HCT116 (cell line): Measurements from ENCODE around the gene CCDC40. TPM values are rescaled to one million over a fixed set of nuclear protein-coding genes. Genes with fewer than 3 reads are reported as not detected.

Experiments used
- ATAC-seq: fragments of 200-7000 bp; cut with Tn5 transposase; 2 replicates; pipeline ENCODE4 v1.9.1; 2020; ENCODE audit warnings: mild to moderate bottlenecking, moderate library complexity
- BruUV-seq: library from RNA; stranded (reverse); fragments of 400-500 nt; replicated peaks from 2 replicates; lab custom pipeline; 2021; lab: Mats Ljungman, UMichigan
- CTCF ChIA-PET: fragments of 300-600 bp; sonication (Branson Sonifier 250); formaldehyde crosslinking; loops from one replicate; lab custom pipeline; 2021; ENCODE audit warnings: antibody characterized with exemption; lab: Charles Lee
- POLR2A ChIA-PET: fragments of 300-600, 350-600 bp; sonication (Branson Sonifier 250); formaldehyde crosslinking; loops from one replicate; lab custom pipeline; 2021; ENCODE audit warnings: antibody characterized with exemption; lab: Charles Lee
- RAD21 ChIA-PET, 2 experiments: fragments of 300-600 bp; sonication (Branson Sonifier 250); formaldehyde crosslinking; loops; one replicate each; lab custom pipeline; 2023; ENCODE audit warnings: low total read pairs in 2 of 2; ENCODE audit not compliant: uncharacterized antibody in 2 of 2, unreplicated experiment in 2 of 2, low non-redundant PET in 1 of 2; lab: Charles Lee
- DNase-seq: peaks from one replicate; pipeline ENCODE4 v3.0.0-alpha.2; 2010; ENCODE audit warnings: low read depth, low spot score
- H2AFZ ChIP-seq: fragments of 200-600 bp; shearing (Covaris generic), sonication (generic); 2 replicates; pipeline ENCODE4 v1.6.1; 2017; ENCODE audit warnings: low read depth, mixed run types, mixed read lengths, antibody characterized with exemption, low read length; ENCODE audit not compliant: poor library complexity, severe bottlenecking
- H3K27ac ChIP-seq: 2 replicates; pipeline ENCODE4 v1.5.1; 2012; ENCODE audit warnings: low read depth, low read length
- H3K27me3 ChIP-seq: fragments of 200-600 bp; sonication (generic); 2 replicates; pipeline ENCODE4 v1.6.1; 2016; ENCODE audit warnings: mixed run types, low read length, mixed read lengths; ENCODE audit not compliant: insufficient read depth
- H3K36me3 ChIP-seq, 2 experiments: fragments of 200-500 bp in 1 of 2; fragments of 200-600 bp in 1 of 2; sonication (Bioruptor generic) in 1 of 2; sonication (generic) in 1 of 2; 2 replicates each; pipeline versions ENCODE4 v1.5.1 to v1.6.1; 2014 to 2016; ENCODE audit warnings: low read length in 2 of 2, inconsistent platforms in 1 of 2, mixed read lengths in 1 of 2, mixed run types in 1 of 2; ENCODE audit not compliant: insufficient read depth in 2 of 2, control insufficient read depth in 1 of 2
- H3K4me1 ChIP-seq, 2 experiments: fragments of 200-600 bp in 1 of 2; sonication (generic) in 1 of 2; 2 replicates each; pipeline versions ENCODE4 v1.5.1 to v1.6.1; 2012 to 2017; ENCODE audit warnings: low read length in 2 of 2, inconsistent platforms in 1 of 2, mild to moderate bottlenecking in 1 of 2, mixed read lengths in 1 of 2, mixed run types in 1 of 2, moderate library complexity in 1 of 2; ENCODE audit not compliant: insufficient read depth in 2 of 2, control insufficient read depth in 1 of 2
- H3K4me2 ChIP-seq: fragments of 200-600 bp; sonication (generic); 2 replicates; pipeline ENCODE4 v1.6.1; 2017; ENCODE audit warnings: mixed run types, low read length, mixed read lengths
- H3K4me3 ChIP-seq, 2 experiments: fragments of 200-600 bp in 1 of 2; sonication (generic) in 1 of 2; replicated peaks in 1 of 2; 2 replicates each; pipeline ENCODE4 v1.5.1; 2011 to 2016; ENCODE audit warnings: low read length in 2 of 2, control low read depth in 1 of 2, low read depth in 1 of 2, mild to moderate bottlenecking in 1 of 2, mixed read lengths in 1 of 2, mixed run types in 1 of 2
- H3K79me2 ChIP-seq: fragments of 200-600 bp; sonication (generic); 2 replicates; pipeline ENCODE4 v1.6.1; 2017; ENCODE audit warnings: mild to moderate bottlenecking, mixed run types, low read length, moderate library complexity, mixed read lengths; ENCODE audit not compliant: insufficient read depth
- H3K9ac ChIP-seq: fragments of 200-600 bp; sonication (generic); 2 replicates; pipeline ENCODE4 v1.6.1; 2016; ENCODE audit warnings: low read length, mixed read lengths
- H3K9me2 ChIP-seq: fragments of 200-600 bp; sonication (generic), shearing (Covaris generic); 2 replicates; pipeline ENCODE4 v1.6.1; 2017; ENCODE audit warnings: mixed run types, mild to moderate bottlenecking, moderate library complexity; ENCODE audit not compliant: insufficient read depth
- H3K9me3 ChIP-seq, 2 experiments: fragments of 200-500 bp in 1 of 2; fragments of 200-600 bp in 1 of 2; sonication (Bioruptor generic) in 1 of 2; sonication (generic) in 1 of 2; 2 replicates each; pipeline ENCODE4 v1.6.1; 2014 to 2017; ENCODE audit warnings: low read length in 2 of 2, mixed read lengths in 2 of 2, inconsistent platforms in 1 of 2, low read depth in 1 of 2, mild to moderate bottlenecking in 1 of 2, mixed run types in 1 of 2, moderate library complexity in 1 of 2; ENCODE audit not compliant: control insufficient read depth in 1 of 2, insufficient read depth in 1 of 2
- H4K20me1 ChIP-seq: fragments of 200-600 bp; sonication (generic), shearing (Covaris generic); 2 replicates; pipeline ENCODE4 v1.6.1; 2017; ENCODE audit warnings: mixed run types, mild to moderate bottlenecking, moderate library complexity; ENCODE audit not compliant: insufficient read depth
- CTCF ChIP-seq, 3 experiments: fragments of 200-600 bp in 1 of 3; sonication (generic) in 1 of 3; IDR thresholded peaks in 2 of 3; conservative IDR thresholded peaks in 1 of 3; 2 replicates each; pipeline ENCODE4 v1.5.1; 2012 to 2017; ENCODE audit warnings: low read depth in 2 of 3, low read length in 2 of 3, antibody characterized with exemption in 1 of 3, borderline replicate concordance in 1 of 3, control low read depth in 1 of 3, mild to moderate bottlenecking in 1 of 3, mixed read lengths in 1 of 3, mixed run types in 1 of 3, moderate library complexity in 1 of 3; ENCODE audit not compliant: insufficient read depth in 1 of 3
- EZH2 ChIP-seq: fragments of 200-600 bp; sonication (generic); IDR thresholded peaks from 2 replicates; pipeline ENCODE4 v1.6.1; 2017; ENCODE audit warnings: antibody characterized with exemption, mixed run types
- MAX ChIP-seq: IDR thresholded peaks from 2 replicates; pipeline ENCODE4 v1.6.1; 2012
- SIN3A ChIP-seq: IDR thresholded peaks from 2 replicates; pipeline ENCODE4 v1.6.1; 2012; ENCODE audit warnings: low read depth
- TCF7L2 ChIP-seq: IDR thresholded peaks from 2 replicates; pipeline ENCODE4 v1.7.0; 2011; ENCODE audit warnings: borderline replicate concordance, inconsistent platforms; ENCODE audit not compliant: insufficient read depth, insufficient read length; ENCODE audit errors: extremely low read depth
- ZBTB33 ChIP-seq: IDR thresholded peaks from 2 replicates; pipeline ENCODE4 v1.6.1; 2011; ENCODE audit warnings: mild to moderate bottlenecking, low read length, moderate library complexity; ENCODE audit not compliant: insufficient replicate concordance; ENCODE audit errors: extremely low read depth
- intact Hi-C: fragments of 100-400 bp; cut with micrococcal nuclease; formaldehyde crosslinking; loops from 2 replicates; pipeline ENCODE4 v1.10.0; 2022
- total RNA-seq: library from RNA; stranded (reverse); gene quantifications from one replicate; pipeline ENCODE4 v1.2.1, GENCODE V29; 2021; ENCODE audit not compliant: unreplicated experiment

The CCDC40 gene
- total RNA-seq, 1 experiment from 2014 or later, result 10.3 TPM

- no TSS peak for BruUV-seq
- Histone ChIP-seq H4K20me1 (no peaks in the 10 kb centered on the region), H3K27me3 (no peaks in the 10 kb centered on the region), H3K36me3 (peaks cover 0 to 9% of the 10 kb centered on the region in 2 experiments; a peak in 2 of 4 replicates), H3K4me1 (peaks cover 8 to 14% of the 10 kb centered on the region in 2 experiments; a peak in 3 of 4 replicates), H3K9ac (no peak overlapping the region), H3K9me3 (no peaks in the 10 kb centered on the region), H3K79me2 (no peaks in the 10 kb centered on the region), H2AFZ (no peak overlapping the region), H3K4me3 (no peak overlapping the region), H3K27ac (no peak overlapping the region), H3K4me2 (no peak overlapping the region), H3K9me2 (no peaks in the 10 kb centered on the region)
- ATAC-seq (no peak), DNase-seq (no peak)
- intact Hi-C loops, result no loop called here
- RAD21 ChIA-PET, result no interaction called here
- CTCF ChIA-PET, result no interaction called here
- TF ChIP-seq EZH2 (no peak), MAX (no peak), ZBTB33 (no peak), CTCF (IDR thresholded peaks at IDR 0.05 in 2 of 3, conservative IDR thresholded peaks at IDR 0.05 in 1 of 3; ENCODE audit: borderline replicate concordance in 1 of 3, insufficient read depth in 1 of 3, low read depth in 2 of 3, low read length in 2 of 3) (no peak), TCF7L2 (no peak), SIN3A (no peak)
- POLR2A ChIA-PET, result no interaction called here
Measured at GRCh38 chr17:80108036-80108971, 71.9 kb downstream of the CCDC40 start.
